Right cardiac atrium (tissue), 5 donors: ENCODE data around the gene ELMOD2. TPM values are rescaled to one million over a fixed set of nuclear protein-coding genes. Genes with fewer than 3 reads are reported as not detected.
A peak's percentile ranks its signal among the peaks of the same experiment; 100 is the strongest.

Experiments
- ATAC-seq, 2 donors: fragments of 200-7000 bp; cut with Tn5 transposase; one replicate each; pipeline versions ENCODE4 v1.8.0 to v1.9.1; 2020; ENCODE audit warnings: moderate library complexity in 2 of 2, mild to moderate bottlenecking in 1 of 2
- DNase-seq, 3 donors: peaks; one replicate each; pipeline ENCODE4 v3.0.0-alpha.2; 2020
- H3K27ac ChIP-seq: one replicate; pipeline ENCODE4 v1.5.1; 2013; ENCODE audit warnings: mild to moderate bottlenecking, low read length, control low read depth, moderate library complexity
- H3K27me3 ChIP-seq: one replicate; pipeline ENCODE4 v1.6.1; 2013; ENCODE audit not compliant: control insufficient read depth, insufficient read depth
- H3K4me1 ChIP-seq: one replicate; pipeline ENCODE4 v1.6.1; 2013; ENCODE audit warnings: low read length; ENCODE audit not compliant: control insufficient read depth, insufficient read depth
- H3K4me3 ChIP-seq: one replicate; pipeline ENCODE4 v1.5.1; 2013; ENCODE audit warnings: low read length, control low read depth
- H3K9me3 ChIP-seq: one replicate; pipeline ENCODE4 v1.6.1; 2013; ENCODE audit warnings: low read length; ENCODE audit not compliant: control insufficient read depth
- WGBS: extraction: QIAGEN DNeasy Blood & Tissue Kit; methylation state at CpG from one replicate; pipeline ENCODE4 v1.1.7; 2013; 5-methylcytosine and 5-hydroxymethylcytosine counted together
- intact Hi-C, 4 donors: fragments of 100-400 bp; cut with DNase I; formaldehyde crosslinking; loops; one replicate each; pipeline versions ENCODE4 v1.11.0 to v1.14.0; 2022 to 2023
- polyA plus RNA-seq: library from polyadenylated mRNA; stranded (reverse); fragments of 200-250 nt; gene quantifications from one replicate; pipeline ENCODE4 v1.2.3, GENCODE V29; 2013
- total RNA-seq, 4 donors: library from RNA; stranded (reverse); fragmentation: NEBNext Ultra II Directional; extraction: Animal tissue kit (Norgen Biotek cat#: 25700); gene quantifications; one replicate each; pipeline ENCODE4 v1.2.1, GENCODE V29; 2021
- donor health status: healthy with polysubstance abuse.
- donor health status: DM: no; HTN: yes; CAD: no.
- donor health status: DM: no; HTN: no; CAD: no.
- donor health status: DM: no; HTN: yes; CAD: no; lungs with severe emphysema.
- donor health status: DM: yes; HTN: yes; CAD: no.

ELMOD2 gene
- total and polyA plus RNA-seq, 5 donors, result 9.2 to 24.4 (median 21.0) TPM

GRCh38 chr4:140584439-140584838, 60.5 kb downstream of the ELMOD2 start:
- ATAC-seq (no peak), DNase-seq (no peak)
- Histone ChIP-seq H3K9me3 (no peaks in the 10 kb centered on the region), H3K27me3 (no peaks in the 10 kb centered on the region), H3K4me3 (no peak overlapping the region), H3K27ac (no peak overlapping the region), H3K4me1 (no peaks in the 10 kb centered on the region)
- intact Hi-C loops, result no loop called here
- WGBS, result 67% methylated on average over 1 of the region's 1 CpG

DNA sequence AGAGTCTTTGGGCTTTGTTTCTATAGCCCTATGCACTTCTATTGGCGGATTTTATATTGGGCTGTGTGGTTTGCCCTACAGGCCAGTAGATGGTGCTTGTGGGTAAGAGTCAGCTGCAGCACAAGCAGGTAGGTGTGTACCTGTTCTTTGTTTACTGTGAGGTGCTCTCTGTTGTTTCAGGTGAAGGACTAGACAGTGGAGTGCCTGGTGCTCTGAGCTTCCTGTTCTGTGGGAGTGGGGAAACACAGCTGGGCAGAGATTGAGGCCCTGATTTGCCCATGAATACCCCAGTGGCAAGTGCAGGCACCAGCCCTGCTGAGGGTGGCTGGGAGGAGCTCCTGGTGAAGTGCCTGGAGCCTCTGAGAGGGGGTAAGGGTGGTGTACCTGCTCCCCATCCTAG, 71.1 kb downstream of the ELMOD2 start:
- no peaks in the 10 kb centered on the region for H3K9me3 ChIP-seq
- ATAC-seq (peak; percentile 66 to 71), DNase-seq (no peak)
- WGBS, result 71% methylated on average over 1 of the region's 1 CpG
- no peaks in the 10 kb centered on the region for H3K27me3 ChIP-seq
- no peak overlapping the region for H3K27ac ChIP-seq
- H3K4me1 ChIP-seq, result no peaks in the 10 kb centered on the region
- intact Hi-C loops, result no loop called here
- H3K4me3 ChIP-seq, result no peak overlapping the region

DNA sequence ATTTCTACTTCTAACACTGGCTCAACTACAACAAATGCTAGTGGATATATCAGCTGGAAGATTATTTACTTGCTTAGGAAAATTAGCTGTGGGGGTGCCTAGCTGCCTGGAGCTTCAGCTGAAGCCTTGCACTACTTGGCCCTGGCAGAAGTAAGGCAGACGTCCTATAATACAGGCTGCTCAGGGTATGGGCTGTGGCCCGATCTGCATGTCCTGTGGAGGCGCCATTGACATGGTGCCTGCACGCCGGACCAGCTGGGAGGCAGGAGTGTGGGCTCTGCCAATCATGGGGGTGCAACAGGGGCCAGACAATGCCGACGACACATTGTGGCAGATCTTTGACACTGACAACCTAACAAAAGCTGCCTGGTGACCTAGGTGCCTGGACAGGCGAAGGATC, 76.4 kb downstream of the ELMOD2 start:
- no peak for ATAC-seq
- intact Hi-C loops, result loop anchor here in 1 of 4 donors (10.0 kb wide), 1 partner anchor 236 kb away; no protein-coding TSS in a partner anchor
- Histone ChIP-seq H3K9me3 (no peaks in the 10 kb centered on the region), H3K27ac (no peak overlapping the region), H3K4me1 (peaks cover 4% of the 10 kb centered on the region), H3K27me3 (no peaks in the 10 kb centered on the region), H3K4me3 (no peak overlapping the region)
- no peak for DNase-seq
- 81% methylated on average over 8 of the region's 8 CpGs for WGBS

- intact Hi-C loops, result loop anchor here in 1 of 4 donors (10.0 kb wide), 1 partner anchor 238 kb away; no protein-coding TSS in a partner anchor
- peak; percentile 9 to 17 for ATAC-seq
- 61% methylated on average over 2 of the region's 2 CpGs for WGBS
Measured at GRCh38 chr4:140602714-140603113, 78.7 kb downstream of the ELMOD2 start.

DNA sequence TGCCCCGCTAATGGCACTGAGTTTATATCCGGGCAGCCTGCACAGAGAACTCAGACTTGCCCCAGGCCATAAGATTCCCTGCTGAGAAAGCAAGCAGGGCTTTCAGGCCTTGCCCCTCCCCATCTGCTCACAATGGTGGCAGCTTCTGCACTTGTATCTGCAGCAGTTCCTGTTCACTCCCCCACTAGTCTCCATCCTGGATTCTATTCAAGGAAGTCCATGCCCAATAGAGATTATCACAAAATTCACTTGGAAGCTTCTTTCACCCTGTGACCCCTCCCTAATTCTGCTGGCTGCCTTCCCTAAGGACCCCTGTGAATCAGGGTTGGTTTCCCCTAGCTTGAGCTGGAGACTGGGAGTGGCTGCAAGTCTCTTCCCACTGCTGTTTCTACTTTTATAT, 79.3 kb downstream of the ELMOD2 start:
- H3K4me3 ChIP-seq, result no peak overlapping the region
- 33% methylated on average over 2 of the region's 2 CpGs for WGBS
- intact Hi-C loops, result loop anchor here in 1 of 4 donors (10.0 kb wide), 1 partner anchor 238 kb away; no protein-coding TSS in a partner anchor
- H3K27me3 ChIP-seq, result no peaks in the 10 kb centered on the region
- DNase-seq, result peak; percentile 37 to 64 (median 44)
- ATAC-seq, result peak; percentile 77 to 93
- H3K4me1 ChIP-seq, result peaks cover 4% of the 10 kb centered on the region
- no peak overlapping the region for H3K27ac ChIP-seq
- no peaks in the 10 kb centered on the region for H3K9me3 ChIP-seq

More at GRCh38 chr4:140602714-140603113, 78.7 kb downstream of the ELMOD2 start:
- DNase-seq, result no peak
- Histone ChIP-seq H3K4me1 (peaks cover 4% of the 10 kb centered on the region), H3K27me3 (no peaks in the 10 kb centered on the region), H3K27ac (no peak overlapping the region), H3K9me3 (no peaks in the 10 kb centered on the region), H3K4me3 (no peak overlapping the region)

Other genes with a start within 250 kb of the ELMOD2 start
- 10 to 100 TPM; 82.3 to 98.1 (median 88.6) TPM for gene SCOC, start 150.5 kb upstream of the ELMOD2 start, total RNA-seq
- gene SCOC, start 150.5 kb upstream of the ELMOD2 start, polyA plus RNA-seq, result 108 TPM
- 100 to 1,000 TPM in 1 of 4 donors, 10 to 100 TPM in 3; 76.2 to 106 (median 85.4) TPM for gene CLGN, start 96.5 kb upstream of the ELMOD2 start, total RNA-seq
- 86.5 TPM for gene CLGN, start 96.5 kb upstream of the ELMOD2 start, polyA plus RNA-seq
- gene MGAT4D, start 25.9 kb upstream of the ELMOD2 start, total RNA-seq, result not detected
- gene MGAT4D, start 25.9 kb upstream of the ELMOD2 start, polyA plus RNA-seq, result not detected
- gene UCP1, start 44.8 kb downstream of the ELMOD2 start, total RNA-seq, result 1 to 10 TPM in 1 of 4 donors, under 1 TPM in 1, not detected in 2; 0.14 to 2.5 TPM
- 2.2 TPM for gene UCP1, start 44.8 kb downstream of the ELMOD2 start, polyA plus RNA-seq
- gene TBC1D9, start 232.2 kb downstream of the ELMOD2 start, total RNA-seq, result 10 to 100 TPM; 10.2 to 13.6 (median 12.7) TPM
- 5.1 TPM for gene TBC1D9, start 232.2 kb downstream of the ELMOD2 start, polyA plus RNA-seq